AG08395 (cell line): ENCODE measurements around the gene SLC12A2.

Source experiments
- DNase-seq: peaks from one replicate; pipeline ENCODE4 v3.0.0; 2012; ENCODE audit warnings: mixed read lengths, low spot score

The SLC12A2 gene

GRCh38 chr5:128225245-128226030 is 141.9 kb downstream of the SLC12A2 start:
- DNase-seq = no peak

- peak; percentile 71 for DNase-seq
These were observed 144.4 kb downstream of the SLC12A2 start for GRCh38 chr5:128228008-128228407.

GRCh38 chr5:128228521-128228920 is 145.0 kb downstream of the SLC12A2 start:
- DNase-seq = peak; percentile 8

- no peak for DNase-seq
These were observed 151.5 kb downstream of the SLC12A2 start for GRCh38 chr5:128234928-128235641.

- no peak for DNase-seq
These were observed 152.8 kb downstream of the SLC12A2 start for GRCh38 chr5:128236334-128236733.

- no peak for DNase-seq
These were observed 153.4 kb downstream of the SLC12A2 start for GRCh38 chr5:128237000-128237399.

- no peak for DNase-seq
These were observed 154.0 kb downstream of the SLC12A2 start for GRCh38 chr5:128237546-128237945.
